Right lobe of liver (tissue), 6 donors: ENCODE results near the gene C9orf50. TPM values are rescaled to one million over a fixed set of nuclear protein-coding genes. Genes with fewer than 3 reads are reported as not detected.
A peak's percentile ranks its signal among the peaks of the same experiment; 100 is the strongest.

ENCODE experiments used
- ATAC-seq, 4 donors: fragments of 200-7000 bp; cut with Tn5 transposase; one replicate each; pipeline ENCODE4 v1.9.1; 2020; ENCODE audit warnings: mild to moderate bottlenecking in 4 of 4, moderate library complexity in 4 of 4
- DNase-seq, 3 donors: peaks; one replicate each; pipeline ENCODE4 v3.0.0-alpha.2; 2020
- H3K27ac ChIP-seq, 3 donors: fragments of 200-600 bp; one replicate each; pipeline ENCODE4 v1.8.0; 2022
- H3K27me3 ChIP-seq, 2 donors: fragments of 200-600 bp; one replicate each; pipeline ENCODE4 v1.8.0; 2022
- H3K36me3 ChIP-seq, 4 donors: fragments of 200-600 bp; sonication (generic) in 1 of 4; one replicate each; pipeline versions ENCODE4 v1.5.1 to v1.8.0; 2017 to 2022; ENCODE audit warnings: control low read depth in 1 of 4
- H3K4me1 ChIP-seq, 4 donors: fragments of 200-600 bp; sonication (generic) in 1 of 4; one replicate each; pipeline versions ENCODE4 v1.5.1 to v1.8.0; 2017 to 2022; ENCODE audit warnings: control low read depth in 1 of 4
- H3K4me3 ChIP-seq, 3 donors: fragments of 200-600 bp; one replicate each; pipeline ENCODE4 v1.8.0; 2022
- H3K9me3 ChIP-seq, 4 donors: fragments of 200-600 bp; sonication (generic) in 1 of 4; one replicate each; pipeline versions ENCODE4 v1.5.1 to v1.8.0; 2017 to 2022; ENCODE audit warnings: control low read depth in 1 of 4
- CTCF ChIP-seq, 4 donors: fragments of 200-600 bp in 3 of 4; fragments of 450-650 bp in 1 of 4; IDR thresholded peaks; one replicate each; pipeline versions ENCODE4 v1.5.1 to v1.8.0; 2016 to 2022; ENCODE audit warnings: antibody characterized with exemption in 4 of 4, mild to moderate bottlenecking in 2 of 4
- POLR2A ChIP-seq: fragments of 450-650 bp; IDR thresholded peaks from one replicate; pipeline ENCODE4 v1.6.1; 2017; ENCODE audit warnings: antibody characterized with exemption, mild to moderate bottlenecking
- WGBS: methylation state at CpG from one replicate; pipeline ENCODE4 v1.1.6; 2018; ENCODE audit warnings: low coverage, low lambda C conversion rate; ENCODE audit not compliant: insufficient coverage; ENCODE audit errors: missing lambda C conversion rate; 5-methylcytosine and 5-hydroxymethylcytosine counted together
- intact Hi-C, 2 donors: fragments of 100-400 bp; cut with DNase I; formaldehyde crosslinking; loops; one replicate each; pipeline versions ENCODE4 v1.11.2 to v1.14.1; 2022
- total RNA-seq, 6 experiments: library from RNA; depleted of rRNA in 2 of 6; stranded (reverse); fragments of >200 nt in 2 of 6; fragmentation: NEBNext Ultra II Directional in 3 of 6; extraction: Animal tissue kit (Norgen Biotek cat#: 25700) in 3 of 6; gene quantifications; one replicate each; pipeline versions ENCODE4 v1.1.0 to v1.2.4, GENCODE V29; 2016 to 2023
- donor health status: DM: no; HTN: yes; CAD: no.
- donor health status: DM: no; HTN: no; CAD: no.
- donor health status: DM: no; HTN: no; CAD: no.
- donor health status: DM: no; HTN: yes; CAD: no.
- donor health status: DM: no; HTN: yes; CAD: no.

C9orf50 gene
- total RNA-seq, 6 experiments from 2014 or later, result not detected

GRCh38 chr9:129612123-129612522, 8.8 kb downstream of the C9orf50 start:
- no peaks in the 10 kb centered on the region for H3K27me3 ChIP-seq
- no peak overlapping the region for H3K27ac ChIP-seq
- ATAC-seq (no peak), DNase-seq (no peak)
- 60% methylated on average over 1 of the region's 7 CpGs for WGBS
- peaks cover 0 to 16% (median 3%) of the 10 kb centered on the region in 4 donors for H3K4me1 ChIP-seq
- no peaks in the 10 kb centered on the region for H3K9me3 ChIP-seq
- TF ChIP-seq POLR2A (no peak), CTCF (IDR thresholded peaks at IDR 0.05) (no peak)
- no peak overlapping the region for H3K4me3 ChIP-seq
- intact Hi-C loops, result loop anchor here in 1 of 2 donors (10.0 kb wide), 1 partner anchor 457 kb away; no protein-coding TSS in a partner anchor
- no peaks in the 10 kb centered on the region for H3K36me3 ChIP-seq

- H3K4me3 ChIP-seq, result no peak overlapping the region
- DNase-seq (no peak), ATAC-seq (no peak)
- no peaks in the 10 kb centered on the region for H3K36me3 ChIP-seq
- H3K27me3 ChIP-seq, result no peaks in the 10 kb centered on the region
- no peaks in the 10 kb centered on the region for H3K9me3 ChIP-seq
- intact Hi-C loops, result loop anchor here in 1 of 2 donors (10.0 kb wide), 1 partner anchor 457 kb away; no protein-coding TSS in a partner anchor
- peaks cover 0 to 22% (median 8%) of the 10 kb centered on the region in 4 donors for H3K4me1 ChIP-seq
- peak overlapping the region in 1 of 3 donors; percentile 69 for H3K27ac ChIP-seq
- TF ChIP-seq POLR2A, result no peak
- TF ChIP-seq CTCF (IDR thresholded peaks at IDR 0.05), result no peak
- 21% methylated on average over 4 of the region's 12 CpGs for WGBS
These were observed 9.5 kb downstream of the C9orf50 start for GRCh38 chr9:129611307-129611800.

- intact Hi-C loops, result loop anchor here in 1 of 2 donors (10.0 kb wide), 1 partner anchor 456 kb away; no protein-coding TSS in a partner anchor
- no peaks in the 10 kb centered on the region for H3K36me3 ChIP-seq
- no peaks in the 10 kb centered on the region for H3K27me3 ChIP-seq
- WGBS, result 0% methylated on average over 14 of the region's 66 CpGs
- peak overlapping the region; percentile 49 to 59 (median 52) for H3K4me3 ChIP-seq
- H3K27ac ChIP-seq, result peak overlapping the region; percentile 69 to 94 (median 83)
- H3K9me3 ChIP-seq, result no peaks in the 10 kb centered on the region
- ATAC-seq (peak; percentile 37 to 71 (median 68)), DNase-seq (peak; percentile 79 to 83 (median 80))
- peaks cover 0 to 29% (median 10%) of the 10 kb centered on the region in 4 donors for H3K4me1 ChIP-seq
- TF ChIP-seq POLR2A (peak; percentile 30), CTCF (IDR thresholded peaks at IDR 0.05) (peak; percentile 87 to 100 (median 92))
These were observed 10.2 kb downstream of the C9orf50 start for GRCh38 chr9:129610473-129611306.

- Histone ChIP-seq H3K4me3 (peak overlapping the region; percentile 49 to 59 (median 52)), H3K4me1 (peaks cover 0 to 30% (median 10%) of the 10 kb centered on the region in 4 donors), H3K27me3 (no peaks in the 10 kb centered on the region), H3K36me3 (no peaks in the 10 kb centered on the region), H3K9me3 (no peaks in the 10 kb centered on the region), H3K27ac (peak overlapping the region; percentile 69 to 94 (median 83))
- intact Hi-C loops, result loop anchor here in 1 of 2 donors (10.0 kb wide), 1 partner anchor 455 kb away; no protein-coding TSS in a partner anchor
- DNase-seq (no peak), ATAC-seq (no peak)
- TF ChIP-seq CTCF (IDR thresholded peaks at IDR 0.05), result no peak
- no peak for TF ChIP-seq POLR2A
- no CpG with 5 or more reads among the region's 24 CpGs for WGBS
These were observed 10.8 kb downstream of the C9orf50 start for GRCh38 chr9:129610213-129610472.
